Measurements from ENCODE around the gene TMEM178A. TPM values are rescaled to one million over a fixed set of nuclear protein-coding genes. Genes with fewer than 3 reads are reported as not detected.

The TMEM178A gene
- total RNA-seq, 4 donors from 2014 or later, result 0.70 to 9.9 (median 3.9) TPM

DNA sequence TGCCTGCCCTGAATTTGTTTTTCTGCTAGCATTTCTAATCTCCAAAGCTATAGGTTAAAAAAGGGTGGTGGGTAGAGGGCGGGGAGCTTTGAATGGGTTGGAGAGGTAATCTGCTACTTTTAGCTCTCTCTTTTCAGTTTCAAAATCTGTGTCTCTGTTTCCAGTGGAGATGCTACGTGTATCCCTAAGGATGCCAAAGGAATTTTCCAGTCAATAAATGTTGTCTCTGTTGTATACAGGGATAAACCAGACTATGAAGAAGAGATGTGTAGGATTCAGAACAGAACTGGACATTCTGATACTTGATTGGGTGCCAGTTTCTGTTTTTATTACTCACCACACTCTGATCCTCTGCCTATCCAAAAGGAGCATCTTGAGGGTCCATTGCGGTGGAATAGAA is 50.1 kb downstream of the TMEM178A start:
- Histone ChIP-seq H3K27ac (no peak overlapping the region), H3K36me3 (no peaks in the 10 kb centered on the region), H3K27me3 (no peaks in the 10 kb centered on the region), H3K4me3 (no peak overlapping the region), H3K4me1 (no peaks in the 10 kb centered on the region), H3K9me3 (no peaks in the 10 kb centered on the region)
- no peak for TF ChIP-seq POLR2A (IDR thresholded peaks at IDR 0.05)
- TF ChIP-seq, protein P1, sequence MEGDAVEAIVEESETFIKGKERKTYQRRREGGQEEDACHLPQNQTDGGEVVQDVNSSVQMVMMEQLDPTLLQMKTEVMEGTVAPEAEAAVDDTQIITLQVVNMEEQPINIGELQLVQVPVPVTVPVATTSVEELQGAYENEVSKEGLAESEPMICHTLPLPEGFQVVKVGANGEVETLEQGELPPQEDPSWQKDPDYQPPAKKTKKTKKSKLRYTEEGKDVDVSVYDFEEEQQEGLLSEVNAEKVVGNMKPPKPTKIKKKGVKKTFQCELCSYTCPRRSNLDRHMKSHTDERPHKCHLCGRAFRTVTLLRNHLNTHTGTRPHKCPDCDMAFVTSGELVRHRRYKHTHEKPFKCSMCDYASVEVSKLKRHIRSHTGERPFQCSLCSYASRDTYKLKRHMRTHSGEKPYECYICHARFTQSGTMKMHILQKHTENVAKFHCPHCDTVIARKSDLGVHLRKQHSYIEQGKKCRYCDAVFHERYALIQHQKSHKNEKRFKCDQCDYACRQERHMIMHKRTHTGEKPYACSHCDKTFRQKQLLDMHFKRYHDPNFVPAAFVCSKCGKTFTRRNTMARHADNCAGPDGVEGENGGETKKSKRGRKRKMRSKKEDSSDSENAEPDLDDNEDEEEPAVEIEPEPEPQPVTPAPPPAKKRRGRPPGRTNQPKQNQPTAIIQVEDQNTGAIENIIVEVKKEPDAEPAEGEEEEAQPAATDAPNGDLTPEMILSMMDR (IDR thresholded peaks at IDR 0.05), result no peak
- DNase-seq, result no peak

DNA sequence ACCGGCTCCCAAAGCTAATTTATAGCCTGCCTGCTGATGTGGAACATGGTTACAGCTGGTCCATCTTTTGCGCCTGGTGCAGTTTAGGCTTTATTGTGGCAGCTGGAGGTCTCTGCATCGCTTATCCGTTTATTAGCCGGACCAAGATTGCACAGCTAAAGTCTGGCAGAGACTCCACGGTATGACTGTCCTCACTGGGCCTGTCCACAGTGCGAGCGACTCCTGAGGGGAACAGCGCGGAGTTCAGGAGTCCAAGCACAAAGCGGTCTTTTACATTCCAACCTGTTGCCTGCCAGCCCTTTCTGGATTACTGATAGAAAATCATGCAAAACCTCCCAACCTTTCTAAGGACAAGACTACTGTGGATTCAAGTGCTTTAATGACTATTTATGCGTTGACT is 51.4 kb downstream of the TMEM178A start:
- H3K36me3 ChIP-seq, result no peaks in the 10 kb centered on the region
- no peaks in the 10 kb centered on the region for H3K9me3 ChIP-seq
- H3K27ac ChIP-seq, result no peak overlapping the region
- H3K4me1 ChIP-seq, result no peaks in the 10 kb centered on the region
- no peak overlapping the region for H3K4me3 ChIP-seq
- no peaks in the 10 kb centered on the region for H3K27me3 ChIP-seq
- TF ChIP-seq, protein P1 (IDR thresholded peaks at IDR 0.05), result no peak
- no peak for TF ChIP-seq POLR2A (IDR thresholded peaks at IDR 0.05)
- DNase-seq, result no peak

DNA sequence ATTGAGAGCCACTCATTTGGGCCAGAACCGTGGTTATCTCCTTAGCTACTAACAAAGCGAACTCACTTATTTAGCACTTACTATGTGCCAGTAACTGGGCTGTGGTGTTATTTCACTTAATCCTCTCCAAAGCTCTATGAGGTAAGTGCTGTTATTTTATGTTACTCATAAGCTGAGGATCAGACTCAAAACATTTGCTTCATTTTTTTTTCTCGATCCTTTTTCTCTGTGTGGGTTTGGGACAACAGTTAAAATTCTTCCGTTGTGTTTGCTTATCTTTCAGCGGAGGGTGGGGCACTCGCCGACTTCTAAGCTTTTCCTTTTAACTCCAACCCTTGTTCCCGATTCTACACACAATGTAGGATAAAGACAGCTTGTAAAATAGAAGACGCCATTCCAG is 52.8 kb downstream of the TMEM178A start:
- no peak overlapping the region for H3K4me3 ChIP-seq
- TF ChIP-seq POLR2A (IDR thresholded peaks at IDR 0.05), result no peak
- TF ChIP-seq, protein P1 (IDR thresholded peaks at IDR 0.05), result no peak
- H3K27me3 ChIP-seq, result no peaks in the 10 kb centered on the region
- no peaks in the 10 kb centered on the region for H3K4me1 ChIP-seq
- no peaks in the 10 kb centered on the region for H3K36me3 ChIP-seq
- no peaks in the 10 kb centered on the region for H3K9me3 ChIP-seq
- DNase-seq, result no peak
- no peak overlapping the region for H3K27ac ChIP-seq

DNA sequence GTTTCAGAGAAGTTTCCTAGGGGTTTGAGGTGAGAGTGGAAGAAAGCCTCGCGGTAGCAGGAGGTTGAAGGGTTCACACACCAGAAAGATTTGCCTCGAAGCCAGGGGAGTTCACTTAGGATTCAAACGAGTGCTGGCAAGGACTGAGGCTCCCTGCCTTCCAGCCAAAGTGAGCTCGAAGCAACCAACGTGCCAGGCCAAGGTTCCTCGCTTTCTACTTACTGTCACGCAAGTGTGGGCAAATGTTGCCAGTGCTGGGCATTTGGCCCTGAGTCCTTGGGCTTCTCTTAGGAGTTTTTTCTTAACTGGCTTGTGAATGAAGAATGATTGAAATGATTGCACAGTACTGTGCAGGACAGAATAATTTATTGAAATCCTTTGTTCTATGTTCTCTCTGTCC is 53.6 kb downstream of the TMEM178A start:
- Histone ChIP-seq H3K27me3 (no peaks in the 10 kb centered on the region), H3K27ac (no peak overlapping the region)

DNA sequence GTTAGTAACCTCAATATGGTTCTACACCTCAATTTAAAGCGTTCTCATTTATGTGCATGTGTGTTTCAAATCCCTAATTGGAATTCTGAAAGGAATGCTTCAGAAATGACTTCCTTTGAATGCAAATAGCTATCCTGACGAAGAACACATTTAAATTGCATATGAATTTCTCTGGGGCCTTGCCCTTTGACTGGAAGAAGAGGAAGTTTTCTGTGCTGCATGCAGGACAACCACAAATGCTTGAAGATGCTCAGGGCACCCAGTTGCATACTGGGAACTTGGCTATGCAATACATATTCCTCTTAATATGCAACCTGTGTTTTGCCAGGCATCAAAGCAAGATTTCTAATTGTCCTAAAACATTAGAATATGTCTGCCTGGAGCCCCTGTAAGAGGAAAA is 55.3 kb downstream of the TMEM178A start:
- no peaks in the 10 kb centered on the region for H3K9me3 ChIP-seq
- no peak for TF ChIP-seq POLR2A (IDR thresholded peaks at IDR 0.05)
- TF ChIP-seq, protein P1 (IDR thresholded peaks at IDR 0.05), result no peak
- H3K27me3 ChIP-seq, result no peaks in the 10 kb centered on the region
- no peak for DNase-seq
- H3K4me3 ChIP-seq, result no peak overlapping the region
- no peak overlapping the region for H3K27ac ChIP-seq
- no peaks in the 10 kb centered on the region for H3K36me3 ChIP-seq
- no peaks in the 10 kb centered on the region for H3K4me1 ChIP-seq

More for the DNA sequence above, 53.6 kb downstream of the TMEM178A start:
- TF ChIP-seq POLR2A (IDR thresholded peaks at IDR 0.05), result no peak
- TF ChIP-seq, protein P1 (IDR thresholded peaks at IDR 0.05), result no peak
- Histone ChIP-seq H3K4me3 (no peak overlapping the region), H3K9me3 (no peaks in the 10 kb centered on the region), H3K4me1 (no peaks in the 10 kb centered on the region), H3K36me3 (no peaks in the 10 kb centered on the region)
- no peak for DNase-seq

DNA sequence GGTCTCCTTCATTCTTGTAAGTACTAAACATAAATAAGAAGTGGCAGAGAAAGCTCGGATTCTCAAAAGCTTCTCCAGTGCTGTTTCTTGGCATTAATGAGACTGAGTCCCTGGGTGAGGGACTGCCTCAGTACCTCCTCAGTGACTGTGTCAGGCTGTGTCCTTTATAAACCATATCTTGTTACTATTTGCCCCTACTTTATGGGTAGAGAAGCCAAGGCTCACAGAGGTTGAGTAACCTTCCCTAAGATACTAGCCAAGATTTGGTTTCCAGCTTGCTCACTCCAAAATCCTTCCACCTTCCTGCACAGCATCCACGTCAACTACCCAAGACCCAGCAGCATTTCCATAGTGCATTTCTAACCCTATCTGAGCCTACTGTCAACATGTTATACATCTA is 57.8 kb downstream of the TMEM178A start:
- H3K36me3 ChIP-seq, result no peaks in the 10 kb centered on the region
- H3K27me3 ChIP-seq, result no peaks in the 10 kb centered on the region
- no peak for TF ChIP-seq POLR2A (IDR thresholded peaks at IDR 0.05)
- TF ChIP-seq, protein P1 (IDR thresholded peaks at IDR 0.05), result no peak
- no peak overlapping the region for H3K4me3 ChIP-seq
- H3K27ac ChIP-seq, result no peak overlapping the region
- H3K4me1 ChIP-seq, result no peaks in the 10 kb centered on the region
- no peaks in the 10 kb centered on the region for H3K9me3 ChIP-seq
- no peak for DNase-seq
